SHP77 treated with DMSO at 0.1 percent for 48 hours (cell line): ENCODE data around the gene ARHGAP42.

Experiments
- DNase-seq: peaks from one replicate; lab custom pipeline; 2025; lab: John Stamatoyannopoulos, UW

ARHGAP42 gene

DNA sequence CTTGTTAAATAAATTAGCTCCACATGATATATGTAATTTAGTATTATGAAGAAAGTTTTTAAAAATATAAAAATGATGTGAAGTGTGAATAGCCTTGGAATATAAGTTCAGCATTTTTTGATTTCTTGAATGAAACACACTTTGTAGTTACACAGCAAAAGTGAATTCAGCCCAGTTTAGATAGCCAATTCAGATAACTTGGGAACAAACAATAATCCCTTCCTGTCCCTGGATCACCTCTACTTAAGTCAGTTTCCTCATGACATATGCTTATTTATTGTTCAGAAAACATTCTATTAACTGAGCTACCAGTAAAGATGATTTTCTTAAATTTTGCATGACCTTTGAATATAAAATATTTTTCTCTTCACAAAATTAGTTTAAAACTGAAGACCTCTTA is 335.2 kb downstream of the ARHGAP42 start:
- DNase-seq: no peak

DNA sequence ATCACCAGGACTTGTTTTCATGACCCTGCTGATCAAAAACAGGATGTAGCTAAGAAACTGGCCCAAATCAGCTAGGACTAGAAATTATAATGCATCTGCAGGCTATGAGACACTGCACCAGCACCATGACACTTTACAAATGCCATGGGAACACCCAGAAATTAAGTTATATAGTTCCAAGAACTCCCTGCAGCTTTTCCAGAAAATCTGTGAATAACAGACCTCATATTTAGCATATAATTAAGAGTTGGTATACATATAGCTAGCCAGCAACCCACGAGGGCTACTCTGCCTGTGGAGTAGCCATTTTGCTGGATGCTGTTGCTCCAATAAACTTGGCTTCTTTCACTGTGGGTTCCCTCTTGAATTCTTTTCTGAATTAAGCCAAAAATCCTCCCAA is 341.6 kb downstream of the ARHGAP42 start:
- DNase-seq: no peak

DNA sequence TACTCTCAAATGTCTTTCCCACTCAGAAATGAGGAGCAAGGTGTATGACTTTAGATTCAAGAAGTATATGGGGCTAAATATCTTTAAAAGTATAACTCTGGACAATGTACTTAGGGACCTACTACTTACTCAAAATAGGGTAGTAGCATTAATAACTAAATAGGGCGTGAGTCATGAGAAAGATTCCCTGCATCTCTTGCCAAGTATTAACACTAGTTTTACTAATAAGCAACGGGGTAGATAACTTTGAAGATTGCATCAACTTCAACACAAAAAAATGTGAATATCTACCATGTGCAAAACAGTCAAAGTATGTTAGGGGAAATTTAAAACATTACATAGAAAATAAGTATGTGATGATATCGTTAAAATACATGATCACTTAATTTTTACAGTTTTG is 342.9 kb downstream of the ARHGAP42 start:
- no peak for DNase-seq

DNA sequence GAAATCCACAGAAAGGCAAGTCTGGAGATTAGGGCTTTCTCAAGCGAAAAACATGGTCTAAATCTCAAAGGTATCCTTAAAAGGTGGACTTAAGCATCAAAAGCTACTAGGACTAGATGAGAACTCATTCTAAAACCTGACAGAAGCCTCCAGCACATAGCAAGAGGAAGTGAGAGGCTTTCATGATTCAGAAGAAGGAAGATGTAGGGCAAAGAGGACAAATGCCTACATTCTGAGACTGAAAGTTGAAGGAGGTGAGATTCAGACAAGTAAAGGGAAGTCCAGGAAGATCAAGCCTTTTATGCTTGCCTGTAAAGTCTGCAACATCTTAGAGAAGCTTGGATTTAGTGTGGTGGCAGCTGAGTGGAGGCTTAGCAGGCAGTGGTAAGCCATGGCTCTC is 343.6 kb downstream of the ARHGAP42 start:
- DNase-seq: no peak

DNA sequence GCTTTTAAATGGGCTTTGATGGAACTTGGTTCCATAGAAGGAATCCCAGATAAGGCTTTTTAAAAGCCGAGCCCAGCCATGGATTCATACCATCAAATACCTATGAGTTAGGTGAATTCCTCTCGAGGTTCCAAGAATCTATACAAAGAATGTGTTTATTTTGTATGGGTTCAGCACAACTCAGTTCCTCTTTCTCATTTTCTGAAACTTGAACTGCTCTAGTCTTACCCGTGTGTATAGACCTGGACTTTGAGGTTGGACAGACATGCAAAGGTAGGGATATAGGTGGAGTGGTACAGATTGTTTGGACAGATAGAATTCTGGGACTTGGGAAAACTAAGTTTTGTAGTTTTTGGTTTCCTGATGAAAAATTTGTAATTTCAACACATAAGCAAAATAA is 344.6 kb downstream of the ARHGAP42 start:
- no peak for DNase-seq

DNA sequence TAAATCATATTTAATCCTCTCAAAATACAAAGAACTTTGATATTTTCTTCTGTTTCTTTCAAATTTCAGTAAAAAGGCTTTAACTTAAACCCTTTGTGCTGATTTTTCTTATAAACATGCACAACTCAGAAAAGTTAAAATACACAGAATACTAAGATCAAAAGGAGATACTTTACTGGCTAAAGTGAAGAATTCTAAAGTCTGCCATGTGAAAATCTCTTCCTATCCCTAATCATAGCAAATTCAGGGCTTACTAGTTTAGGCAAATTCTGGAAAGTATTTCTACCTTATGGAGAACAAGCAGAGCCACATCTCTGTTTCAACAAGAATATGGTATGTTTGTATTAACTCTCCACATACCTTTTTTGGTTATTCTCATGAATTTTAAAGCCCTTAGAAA is 345.9 kb downstream of the ARHGAP42 start:
- no peak for DNase-seq

DNA sequence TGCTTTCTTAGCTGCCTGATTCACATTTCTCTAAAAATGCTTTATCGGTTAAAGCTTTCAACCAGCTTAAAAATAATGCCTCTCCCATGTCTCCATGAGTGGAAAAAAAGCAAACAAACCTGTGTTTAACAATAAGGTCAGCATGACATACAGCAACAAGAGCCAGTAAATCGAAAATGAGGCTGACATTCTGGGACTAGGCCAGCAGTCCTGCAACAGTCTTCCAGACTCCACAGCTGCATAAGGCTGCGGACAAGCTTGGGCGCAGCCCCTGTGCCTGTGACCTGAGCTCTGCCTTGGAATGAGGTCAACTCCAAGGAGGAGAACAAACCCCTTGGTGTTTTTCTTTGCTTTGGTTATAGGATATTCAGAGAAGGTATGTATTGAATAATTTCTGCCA is 347.0 kb downstream of the ARHGAP42 start:
- DNase-seq: peak; percentile 38

DNA sequence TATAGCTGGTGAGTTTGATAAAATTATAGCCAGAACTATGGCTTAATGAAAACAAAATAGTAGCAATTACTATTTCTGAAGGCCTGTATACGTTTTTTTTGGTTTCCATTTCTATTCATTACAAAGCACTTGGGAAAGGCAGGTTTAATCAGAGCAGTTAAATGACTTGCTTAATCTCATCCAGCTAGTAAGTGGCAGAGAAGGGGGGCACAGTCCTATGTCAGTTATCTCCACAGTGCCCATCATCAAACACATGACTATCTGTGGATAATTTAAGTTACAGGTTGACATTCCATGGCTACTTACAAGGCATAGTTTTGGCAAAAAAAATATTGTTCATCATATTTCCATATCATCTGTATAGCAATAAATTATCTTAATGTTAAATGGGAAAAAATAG is 348.8 kb downstream of the ARHGAP42 start:
- DNase-seq: no peak
